Activated T-cell treated with anti-CD3 and anti-CD28 coated beads, Interleukin-2, amount 50 U/mL, for 24 hours (primary cell): ENCODE data around the gene F2RL3.

Experiments used
- DNase-seq: peaks from one replicate; pipeline ENCODE4 v3.0.0-alpha.2; 2020
- H3K27ac Mint-ChIP-seq: 2 replicates; pipeline ENCODE4 v1.8.0; 2020; ENCODE audit warnings: mild to moderate bottlenecking, mixed read lengths
- H3K27me3 Mint-ChIP-seq: 2 replicates; pipeline ENCODE4 v1.8.0; 2020; ENCODE audit warnings: mixed read lengths
- H3K36me3 Mint-ChIP-seq: 2 replicates; pipeline ENCODE4 v1.8.0; 2020; ENCODE audit warnings: low read depth, mixed read lengths
- H3K4me1 Mint-ChIP-seq: 2 replicates; pipeline ENCODE4 v1.8.0; 2020; ENCODE audit warnings: low read depth, mixed read lengths
- H3K4me3 Mint-ChIP-seq: 2 replicates; pipeline ENCODE4 v1.8.0; 2020; ENCODE audit warnings: mild to moderate bottlenecking, moderate library complexity, mixed read lengths
- H3K9me3 Mint-ChIP-seq: 2 replicates; pipeline ENCODE4 v1.8.0; 2020; ENCODE audit warnings: mixed read lengths

The F2RL3 gene

GRCh38 chr19:16888629-16889365 lies at the start of gene F2RL3:
Gene F2RL3, plus strand, starts transcription at chr19:16888999. Its CDS starts 191 bp downstream, at chr19:16889190.
- H3K4me3 Mint-ChIP-seq, result no peak within 1 kb of the TSS
- H3K36me3 Mint-ChIP-seq, result no peaks in the 10 kb centered on the region
- H3K27ac Mint-ChIP-seq, result no peak within 1 kb of the TSS
- H3K4me1 Mint-ChIP-seq, result peaks cover 11% of the 10 kb centered on the region
- no peak for DNase-seq
- peaks cover 45% of the 10 kb centered on the region for H3K27me3 Mint-ChIP-seq
- no peaks in the 10 kb centered on the region for H3K9me3 Mint-ChIP-seq

GRCh38 chr19:16841391-16841926 lies 47.3 kb upstream of the F2RL3 start:
- Mint-ChIP-seq H3K9me3 (no peaks in the 10 kb centered on the region), H3K36me3 (peaks cover 96% of the 10 kb centered on the region)
- no peak for DNase-seq

GRCh38 chr19:16846901-16847300 lies 41.9 kb upstream of the F2RL3 start:
- no peaks in the 10 kb centered on the region for H3K27me3 Mint-ChIP-seq
- H3K27ac Mint-ChIP-seq, result no peak overlapping the region
- no peak overlapping the region for H3K4me3 Mint-ChIP-seq
- no peaks in the 10 kb centered on the region for H3K4me1 Mint-ChIP-seq
- peaks cover 97% of the 10 kb centered on the region for H3K36me3 Mint-ChIP-seq
- no peak for DNase-seq
- H3K9me3 Mint-ChIP-seq, result no peaks in the 10 kb centered on the region

More at GRCh38 chr19:16841391-16841926, 47.3 kb upstream of the F2RL3 start:
- Mint-ChIP-seq H3K4me3 (no peak overlapping the region), H3K4me1 (peaks cover 10% of the 10 kb centered on the region), H3K27ac (no peak overlapping the region), H3K27me3 (no peaks in the 10 kb centered on the region)

- Mint-ChIP-seq H3K4me3 (no peak overlapping the region), H3K36me3 (peaks cover 98% of the 10 kb centered on the region), H3K27me3 (no peaks in the 10 kb centered on the region), H3K9me3 (no peaks in the 10 kb centered on the region), H3K27ac (no peak overlapping the region), H3K4me1 (no peaks in the 10 kb centered on the region)
- DNase-seq, result no peak
These were observed 41.4 kb upstream of the F2RL3 start for GRCh38 chr19:16847430-16847829.

GRCh38 chr19:16849168-16849567 lies 39.6 kb upstream of the F2RL3 start:
- Mint-ChIP-seq H3K9me3 (no peaks in the 10 kb centered on the region), H3K27ac (no peak overlapping the region), H3K4me1 (no peaks in the 10 kb centered on the region), H3K27me3 (no peaks in the 10 kb centered on the region), H3K4me3 (no peak overlapping the region), H3K36me3 (peaks cover 97% of the 10 kb centered on the region)
- DNase-seq, result no peak

- Mint-ChIP-seq H3K4me3 (no peak overlapping the region), H3K9me3 (no peaks in the 10 kb centered on the region), H3K4me1 (no peaks in the 10 kb centered on the region), H3K27me3 (no peaks in the 10 kb centered on the region), H3K36me3 (peaks cover 97% of the 10 kb centered on the region), H3K27ac (no peak overlapping the region)
- no peak for DNase-seq
These were observed 38.7 kb upstream of the F2RL3 start for GRCh38 chr19:16850133-16850532.

- Mint-ChIP-seq H3K9me3 (no peaks in the 10 kb centered on the region), H3K4me3 (no peak overlapping the region), H3K27me3 (no peaks in the 10 kb centered on the region), H3K36me3 (peaks cover 91% of the 10 kb centered on the region), H3K4me1 (no peaks in the 10 kb centered on the region), H3K27ac (peak overlapping the region; percentile 50)
- DNase-seq, result no peak
These were observed 37.6 kb upstream of the F2RL3 start for GRCh38 chr19:16851031-16851712.

- no peaks in the 10 kb centered on the region for H3K27me3 Mint-ChIP-seq
- H3K36me3 Mint-ChIP-seq, result peaks cover 86% of the 10 kb centered on the region
- H3K27ac Mint-ChIP-seq, result no peak overlapping the region
- no peak for DNase-seq
- no peaks in the 10 kb centered on the region for H3K4me1 Mint-ChIP-seq
- H3K9me3 Mint-ChIP-seq, result no peaks in the 10 kb centered on the region
- no peak overlapping the region for H3K4me3 Mint-ChIP-seq
These were observed 35.7 kb upstream of the F2RL3 start for GRCh38 chr19:16853066-16853465.

GRCh38 chr19:16856091-16856490 lies 32.7 kb upstream of the F2RL3 start:
- H3K36me3 Mint-ChIP-seq, result peaks cover 79% of the 10 kb centered on the region

GRCh38 chr19:16859626-16860025 lies 29.2 kb upstream of the F2RL3 start:
- no peak overlapping the region for H3K27ac Mint-ChIP-seq
- no peaks in the 10 kb centered on the region for H3K4me1 Mint-ChIP-seq
- no peaks in the 10 kb centered on the region for H3K27me3 Mint-ChIP-seq
- no peak for DNase-seq
- H3K4me3 Mint-ChIP-seq, result no peak overlapping the region
- H3K9me3 Mint-ChIP-seq, result no peaks in the 10 kb centered on the region
- peaks cover 70% of the 10 kb centered on the region for H3K36me3 Mint-ChIP-seq

More at GRCh38 chr19:16856091-16856490, 32.7 kb upstream of the F2RL3 start:
- Mint-ChIP-seq H3K27me3 (no peaks in the 10 kb centered on the region), H3K4me3 (no peak overlapping the region), H3K4me1 (no peaks in the 10 kb centered on the region), H3K27ac (no peak overlapping the region), H3K9me3 (no peaks in the 10 kb centered on the region)
- no peak for DNase-seq

- Mint-ChIP-seq H3K4me3 (no peak overlapping the region), H3K27ac (no peak overlapping the region), H3K9me3 (no peaks in the 10 kb centered on the region), H3K27me3 (no peaks in the 10 kb centered on the region), H3K36me3 (peaks cover 67% of the 10 kb centered on the region), H3K4me1 (no peaks in the 10 kb centered on the region)
- no peak for DNase-seq
These were observed 28.7 kb upstream of the F2RL3 start for GRCh38 chr19:16860118-16860517.

GRCh38 chr19:16861011-16861410 lies 27.8 kb upstream of the F2RL3 start:
- no peaks in the 10 kb centered on the region for H3K9me3 Mint-ChIP-seq
- H3K27me3 Mint-ChIP-seq, result no peaks in the 10 kb centered on the region
- DNase-seq, result no peak
- peaks cover 71% of the 10 kb centered on the region for H3K36me3 Mint-ChIP-seq
- H3K4me1 Mint-ChIP-seq, result no peaks in the 10 kb centered on the region
- no peak overlapping the region for H3K4me3 Mint-ChIP-seq
- no peak overlapping the region for H3K27ac Mint-ChIP-seq

GRCh38 chr19:16861834-16862233 lies 27.0 kb upstream of the F2RL3 start:
- Mint-ChIP-seq H3K27ac (no peak overlapping the region), H3K36me3 (peaks cover 71% of the 10 kb centered on the region), H3K27me3 (no peaks in the 10 kb centered on the region), H3K4me1 (no peaks in the 10 kb centered on the region), H3K4me3 (no peak overlapping the region), H3K9me3 (no peaks in the 10 kb centered on the region)
- DNase-seq, result no peak

- Mint-ChIP-seq H3K9me3 (no peaks in the 10 kb centered on the region), H3K36me3 (peaks cover 76% of the 10 kb centered on the region), H3K27ac (no peak overlapping the region), H3K4me3 (no peak overlapping the region), H3K27me3 (no peaks in the 10 kb centered on the region), H3K4me1 (no peaks in the 10 kb centered on the region)
- DNase-seq, result no peak
These were observed 25.9 kb upstream of the F2RL3 start for GRCh38 chr19:16862826-16863415.

GRCh38 chr19:16867211-16867610 lies 21.6 kb upstream of the F2RL3 start:
- Mint-ChIP-seq H3K4me1 (no peaks in the 10 kb centered on the region), H3K27ac (no peak overlapping the region), H3K9me3 (no peaks in the 10 kb centered on the region), H3K4me3 (no peak overlapping the region), H3K36me3 (peaks cover 90% of the 10 kb centered on the region), H3K27me3 (no peaks in the 10 kb centered on the region)
- DNase-seq, result no peak
